GM19452 (cell line): ENCODE results near the gene RAI14.
A peak's percentile ranks its signal among the peaks of the same experiment; 100 is the strongest.
"Not testable (repeated sequence)": the region's sequence is repeated elsewhere in the genome, so short reads cannot be mapped to it uniquely, and the experiment has no call there.

Experiments
- ATAC-seq: cut with Tn5 transposase; IDR thresholded peaks from one replicate; pipeline ENCODE4 v1.9.1; 2021; ENCODE audit not compliant: unreplicated experiment

The RAI14 gene

DNA sequence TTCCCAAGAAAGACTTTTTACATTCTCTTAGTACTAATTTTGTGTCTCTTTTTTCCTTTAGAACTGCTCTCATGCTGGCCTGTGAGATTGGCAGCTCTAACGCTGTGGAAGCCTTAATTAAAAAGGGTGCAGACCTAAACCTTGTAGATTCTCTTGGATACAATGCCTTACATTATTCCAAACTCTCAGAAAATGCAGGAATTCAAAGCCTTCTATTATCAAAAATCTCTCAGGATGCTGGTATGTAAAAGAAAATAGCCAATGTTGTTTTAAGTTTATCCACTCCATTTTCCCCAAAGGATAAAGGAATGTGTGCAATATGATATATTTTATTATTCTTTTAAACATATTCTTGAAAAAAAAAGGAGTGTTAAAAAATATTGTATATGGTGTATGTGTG is 155.6 kb downstream of the RAI14 start:
- ATAC-seq = no peak

DNA sequence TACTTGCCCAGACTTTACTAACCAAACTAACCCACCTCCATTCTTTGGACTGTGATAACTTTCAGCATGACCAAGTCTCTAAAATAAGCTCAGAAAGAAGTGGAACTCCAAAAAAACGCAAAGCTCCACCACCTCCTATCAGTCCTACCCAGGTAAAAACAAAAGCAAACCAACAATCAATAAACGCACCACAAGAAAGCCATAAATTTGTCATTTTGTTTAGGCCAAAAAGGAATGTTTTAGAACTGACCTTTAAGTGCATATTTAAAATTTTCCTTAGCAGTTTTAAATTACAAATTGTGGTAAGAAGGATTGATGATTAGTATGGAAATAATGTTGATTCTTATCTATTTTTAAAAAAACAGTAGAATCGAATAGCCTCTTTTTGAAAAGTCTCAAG is 157.4 kb downstream of the RAI14 start:
- no peak for ATAC-seq

DNA sequence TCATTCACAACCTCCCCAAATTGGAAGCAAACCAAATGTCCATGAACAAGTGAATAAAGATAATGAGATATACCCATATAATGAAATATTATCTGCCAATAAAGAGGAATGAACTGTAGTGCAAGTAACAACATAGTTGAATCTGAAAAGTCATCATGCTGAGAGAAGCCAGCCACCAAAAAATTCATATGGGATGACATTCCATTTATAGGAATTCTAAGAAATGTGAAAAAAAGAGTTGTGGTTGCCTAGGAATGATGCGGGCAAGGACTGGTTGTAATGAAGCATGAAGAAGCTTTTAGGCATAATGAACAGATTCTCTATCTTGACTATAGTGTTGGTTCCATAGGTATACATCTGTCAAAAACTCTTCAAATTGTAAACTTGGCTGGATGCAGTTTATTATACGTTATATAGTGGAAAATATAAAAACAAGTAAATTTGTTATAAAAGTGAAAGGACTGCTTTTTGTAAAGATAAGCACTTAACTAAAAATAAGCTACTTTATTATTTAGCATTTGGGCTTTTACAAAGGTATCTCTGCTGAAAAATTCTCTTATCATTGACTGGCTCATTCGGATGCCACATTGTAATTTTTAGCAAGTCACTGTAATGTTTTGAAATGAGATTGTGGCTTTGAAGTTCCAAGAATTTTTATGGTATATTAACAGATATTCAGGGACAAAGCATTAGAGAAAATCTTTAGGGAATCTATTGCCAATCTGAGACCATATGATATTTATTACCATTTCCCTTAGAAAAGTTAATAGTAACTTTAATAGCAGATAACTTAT is 161.6 kb downstream of the RAI14 start:
- ATAC-seq = no peak

DNA sequence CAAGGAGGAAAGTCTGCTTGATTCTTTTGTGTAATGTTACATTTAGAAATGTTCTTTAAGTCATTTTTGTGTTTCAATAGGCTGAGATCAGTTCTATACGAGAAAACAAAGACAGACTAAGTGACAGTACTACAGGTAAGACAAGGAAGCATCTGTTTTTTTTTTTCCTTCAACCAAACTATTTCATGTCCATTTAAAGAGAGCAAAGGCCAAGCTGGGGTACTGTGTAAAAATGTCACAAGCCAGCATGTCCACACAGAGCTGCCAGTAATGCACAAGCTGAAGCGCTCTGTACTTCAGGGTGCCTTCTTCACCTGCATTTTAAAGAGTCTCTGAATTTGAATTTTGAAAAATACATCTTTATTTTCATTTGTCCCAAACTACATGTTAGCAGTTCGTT is 162.6 kb downstream of the RAI14 start:
- no peak for ATAC-seq

DNA sequence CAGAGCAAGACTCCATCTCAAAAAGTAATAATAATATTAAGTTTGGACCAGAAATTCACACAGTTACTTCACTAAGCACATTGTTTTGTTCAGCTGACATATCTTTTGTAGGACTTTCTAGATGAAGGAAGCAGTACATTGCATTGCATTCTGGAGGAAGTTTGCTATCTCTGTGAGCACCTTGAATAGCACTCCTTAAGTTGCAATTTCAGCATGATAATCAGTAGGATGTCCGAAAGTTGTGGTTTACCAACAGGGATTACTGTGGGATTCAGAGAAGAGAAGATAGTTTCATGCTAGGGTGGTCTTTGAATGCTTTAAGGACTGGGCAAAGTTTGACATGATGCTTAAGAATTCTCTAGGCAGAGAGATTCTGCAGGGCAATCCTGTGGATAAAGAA is 164.5 kb downstream of the RAI14 start:
- ATAC-seq = no peak

DNA sequence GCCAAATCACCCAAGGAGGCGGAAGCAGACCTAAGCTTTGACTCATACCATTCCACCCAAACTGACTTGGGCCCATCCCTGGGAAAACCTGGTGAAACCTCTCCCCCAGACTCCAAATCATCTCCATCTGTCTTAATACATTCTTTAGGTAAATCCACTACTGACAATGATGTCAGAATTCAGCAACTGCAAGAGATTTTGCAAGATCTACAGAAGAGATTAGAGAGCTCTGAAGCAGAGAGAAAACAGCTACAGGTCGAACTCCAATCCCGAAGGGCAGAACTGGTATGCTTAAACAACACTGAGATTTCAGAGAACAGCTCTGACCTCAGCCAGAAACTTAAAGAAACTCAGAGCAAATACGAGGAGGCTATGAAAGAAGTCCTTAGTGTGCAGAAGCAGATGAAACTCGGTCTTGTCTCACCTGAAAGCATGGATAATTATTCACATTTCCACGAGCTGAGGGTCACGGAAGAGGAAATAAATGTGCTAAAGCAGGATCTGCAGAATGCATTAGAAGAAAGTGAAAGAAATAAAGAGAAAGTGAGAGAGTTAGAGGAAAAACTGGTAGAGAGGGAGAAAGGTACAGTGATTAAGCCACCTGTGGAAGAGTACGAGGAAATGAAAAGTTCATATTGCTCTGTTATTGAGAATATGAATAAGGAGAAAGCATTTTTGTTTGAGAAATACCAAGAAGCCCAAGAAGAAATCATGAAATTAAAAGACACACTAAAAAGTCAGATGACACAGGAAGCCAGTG is 167.0 kb downstream of the RAI14 start:
- no peak for ATAC-seq

DNA sequence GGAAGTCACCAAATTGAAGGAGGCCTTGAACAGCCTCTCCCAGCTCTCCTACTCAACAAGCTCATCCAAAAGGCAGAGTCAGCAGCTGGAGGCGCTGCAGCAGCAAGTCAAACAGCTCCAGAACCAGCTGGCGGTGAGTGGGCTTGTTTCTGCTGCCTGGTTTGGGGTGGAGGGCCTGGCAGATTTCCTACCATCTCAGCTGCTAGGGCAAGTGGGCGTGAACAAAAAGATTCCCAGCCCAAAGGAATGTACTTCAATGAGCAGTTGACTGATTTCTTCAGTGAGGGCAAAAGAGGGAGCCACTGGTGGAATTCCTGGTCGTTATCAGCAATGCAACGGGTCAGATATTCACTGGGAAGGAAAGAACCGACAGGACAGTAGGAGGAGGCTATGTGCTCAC is 170.2 kb downstream of the RAI14 start:
- no peak for ATAC-seq

DNA sequence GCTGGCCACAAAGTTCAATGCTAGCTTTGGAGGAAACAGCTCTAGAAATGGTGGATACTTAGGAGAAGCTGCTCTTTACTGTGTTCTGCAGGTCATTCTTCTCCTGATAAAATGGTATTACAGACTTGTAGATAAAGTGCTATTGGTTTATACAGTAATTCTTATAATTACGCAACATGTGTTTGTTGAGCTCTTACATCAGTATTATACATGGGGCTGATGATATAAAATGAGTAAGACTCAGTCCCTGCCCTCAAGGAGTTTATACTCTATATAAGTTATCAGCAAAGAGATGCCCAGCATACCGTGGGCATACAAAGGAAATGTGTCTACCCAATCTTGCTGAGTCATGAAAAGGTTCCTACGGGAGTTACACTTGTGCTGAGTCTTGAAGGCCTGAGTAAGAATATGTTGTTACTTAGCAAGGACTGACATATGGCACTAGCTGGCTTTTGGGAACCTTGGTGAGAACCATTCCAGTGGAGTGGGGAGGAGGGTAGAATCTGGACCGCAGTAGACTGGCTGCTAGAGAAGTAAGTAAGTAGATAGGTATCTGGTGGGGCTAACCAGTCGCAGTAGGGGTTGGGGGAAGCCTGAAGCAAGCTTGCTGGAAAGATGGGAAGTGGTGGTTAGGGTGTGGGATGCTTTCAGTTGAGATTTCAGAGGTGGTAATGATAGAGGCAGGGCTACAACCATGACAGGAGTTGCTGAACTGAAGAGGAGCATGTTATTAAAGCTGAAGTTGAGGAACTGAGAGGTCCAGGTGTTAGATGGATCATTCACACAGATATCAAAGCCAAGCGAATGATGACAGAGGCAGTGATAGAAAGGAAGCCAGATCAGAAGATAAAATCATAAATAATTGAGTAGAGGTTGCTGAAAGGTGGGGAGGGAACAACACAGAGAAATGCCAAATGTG is 171.7 kb downstream of the RAI14 start:
- ATAC-seq = no peak

DNA sequence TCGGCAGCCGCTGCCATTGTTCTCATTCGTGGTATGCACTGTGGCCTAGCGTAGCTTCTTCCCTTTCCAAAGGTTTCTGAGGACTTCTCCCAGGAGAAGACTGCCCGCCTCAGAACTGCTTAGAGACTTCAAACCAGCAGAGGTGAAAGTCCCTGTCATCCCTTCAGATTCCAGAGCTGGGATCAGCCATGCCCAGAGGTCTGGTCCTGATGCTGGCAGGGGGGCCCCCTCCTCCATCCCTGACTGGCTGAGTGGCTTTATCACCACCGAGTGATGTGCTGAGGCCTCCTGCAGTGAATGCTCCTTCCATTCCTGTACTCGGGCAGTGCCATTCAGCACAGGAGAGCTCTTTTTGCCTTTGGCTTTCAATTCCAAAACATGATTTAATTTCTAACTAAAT is 174.7 kb downstream of the RAI14 start:
- ATAC-seq = not testable (repeated sequence)

DNA sequence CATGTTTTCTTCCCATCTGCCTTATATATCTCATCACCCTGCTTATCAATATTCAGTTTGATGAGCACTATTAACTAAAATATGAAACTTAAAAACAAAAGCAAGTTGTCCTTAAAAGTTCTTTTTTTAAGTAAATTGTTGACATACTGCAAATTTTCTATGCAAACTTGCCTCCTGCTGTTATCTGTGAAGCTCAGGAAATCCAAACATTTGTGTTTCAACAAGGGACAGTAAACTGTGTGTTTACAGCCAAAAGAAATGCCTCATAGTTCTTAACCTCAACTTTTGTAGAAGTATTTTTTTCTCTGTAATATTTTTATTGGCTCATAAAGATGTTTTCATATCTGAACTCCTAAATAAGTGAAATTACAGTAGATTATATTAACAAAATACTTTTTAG is 175.2 kb downstream of the RAI14 start:
- no peak for ATAC-seq

DNA sequence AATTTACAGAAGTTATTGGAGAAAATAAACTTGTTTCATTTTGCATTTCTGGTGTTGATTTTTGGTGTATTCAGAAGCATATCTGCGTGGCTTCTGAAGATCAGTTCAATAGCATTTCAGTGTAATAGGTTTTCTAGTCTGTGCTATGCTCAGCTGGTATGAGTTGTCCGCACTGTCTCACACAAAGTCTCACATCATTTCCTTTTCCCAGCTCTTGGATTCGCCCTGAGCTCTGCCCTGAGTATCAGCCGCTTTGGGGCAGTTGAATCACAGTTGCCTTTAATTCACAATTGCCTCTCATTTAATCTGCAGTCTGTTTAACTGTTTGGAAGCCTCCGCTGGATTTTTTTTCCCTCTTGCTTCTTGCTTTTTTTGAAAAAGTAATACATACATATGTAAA is 176.4 kb downstream of the RAI14 start:
- no peak for ATAC-seq

DNA sequence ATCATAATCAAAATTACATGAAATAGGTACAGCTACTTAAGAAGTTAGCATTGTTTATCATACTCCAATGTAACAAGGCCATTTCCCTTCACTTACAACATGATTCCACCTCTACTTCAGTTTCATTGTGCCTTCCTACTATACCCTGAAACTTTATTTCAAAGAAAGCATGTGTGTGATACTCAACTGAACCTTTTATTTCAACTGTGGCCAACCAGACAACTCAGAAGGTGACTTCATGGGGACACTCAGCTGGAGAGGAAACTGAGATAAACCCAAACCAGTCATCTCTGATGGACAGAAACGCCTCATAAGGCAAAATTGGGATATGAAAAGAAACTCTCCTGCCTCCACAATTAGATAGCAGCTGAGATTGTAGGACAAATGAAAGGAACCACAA is 177.0 kb downstream of the RAI14 start:
- no peak for ATAC-seq

DNA sequence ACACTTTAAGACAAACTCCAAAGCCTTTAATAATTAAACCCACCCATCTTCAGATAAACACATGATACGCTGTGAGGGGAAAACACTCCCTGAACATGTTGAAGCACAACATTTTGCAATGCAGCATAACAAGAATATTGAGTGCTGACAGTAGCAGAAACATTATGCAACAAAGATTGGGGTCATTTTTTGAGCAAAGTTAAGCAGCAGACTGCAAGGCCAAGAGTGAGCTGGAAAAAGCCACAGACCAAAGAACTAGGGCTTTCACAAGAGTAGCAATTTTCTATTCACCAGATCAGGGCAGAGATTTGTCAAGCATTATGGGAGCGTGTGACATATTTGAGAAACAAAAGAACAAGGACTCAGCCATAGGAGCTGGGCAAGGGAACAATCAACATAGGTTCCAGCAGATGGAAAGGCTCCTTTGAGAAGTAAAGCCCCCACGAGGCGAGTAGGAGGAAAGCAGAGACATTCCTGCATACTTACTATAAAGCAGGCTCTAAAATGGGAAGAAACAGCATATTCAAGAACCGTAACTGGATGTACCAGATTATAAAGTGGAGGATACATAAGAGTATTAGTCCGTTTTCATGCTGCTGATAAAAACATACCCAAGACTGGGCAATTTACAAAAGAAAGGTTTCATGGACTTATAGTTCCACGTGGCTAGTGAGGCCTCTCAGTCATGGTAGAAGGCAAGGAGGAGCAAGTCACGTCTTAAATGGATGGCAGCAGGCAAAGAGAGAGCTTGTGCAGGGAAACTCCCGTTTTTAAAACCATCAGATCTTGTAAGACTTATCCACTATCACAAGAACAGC is 178.1 kb downstream of the RAI14 start:
- ATAC-seq = no peak

DNA sequence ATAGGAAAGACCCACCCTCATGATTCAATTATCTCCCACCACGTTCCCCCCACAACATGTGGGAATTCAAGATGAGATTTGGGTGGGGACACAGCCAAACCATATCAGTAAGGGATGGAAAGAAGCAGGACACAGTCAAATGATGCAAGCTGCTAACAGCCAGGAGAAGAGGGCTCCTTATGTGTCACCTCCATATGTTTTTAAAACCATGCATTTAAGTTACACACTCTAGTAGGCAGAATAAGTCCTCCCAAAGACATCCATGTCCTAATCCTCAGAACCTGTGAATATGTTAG is 178.6 kb downstream of the RAI14 start:
- ATAC-seq = no peak

DNA sequence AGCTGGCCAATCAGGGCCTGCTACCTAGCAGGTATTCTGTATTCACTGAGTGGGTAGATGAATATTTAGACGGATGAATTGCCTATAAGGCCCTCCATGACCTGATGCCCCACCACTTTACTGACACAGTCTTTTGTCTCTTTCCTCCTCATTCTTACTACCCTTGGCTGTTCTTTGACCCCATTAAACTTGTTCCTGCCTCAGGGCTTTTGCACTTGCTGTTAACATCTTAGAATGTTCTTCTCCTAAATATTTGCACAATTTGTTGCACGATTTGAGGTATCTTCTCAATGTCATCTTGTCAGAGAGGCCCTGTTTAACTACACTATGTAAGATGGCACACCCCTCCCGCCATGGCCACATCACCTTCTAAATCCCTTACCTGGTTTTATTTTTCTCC is 179.5 kb downstream of the RAI14 start:
- no peak for ATAC-seq

DNA sequence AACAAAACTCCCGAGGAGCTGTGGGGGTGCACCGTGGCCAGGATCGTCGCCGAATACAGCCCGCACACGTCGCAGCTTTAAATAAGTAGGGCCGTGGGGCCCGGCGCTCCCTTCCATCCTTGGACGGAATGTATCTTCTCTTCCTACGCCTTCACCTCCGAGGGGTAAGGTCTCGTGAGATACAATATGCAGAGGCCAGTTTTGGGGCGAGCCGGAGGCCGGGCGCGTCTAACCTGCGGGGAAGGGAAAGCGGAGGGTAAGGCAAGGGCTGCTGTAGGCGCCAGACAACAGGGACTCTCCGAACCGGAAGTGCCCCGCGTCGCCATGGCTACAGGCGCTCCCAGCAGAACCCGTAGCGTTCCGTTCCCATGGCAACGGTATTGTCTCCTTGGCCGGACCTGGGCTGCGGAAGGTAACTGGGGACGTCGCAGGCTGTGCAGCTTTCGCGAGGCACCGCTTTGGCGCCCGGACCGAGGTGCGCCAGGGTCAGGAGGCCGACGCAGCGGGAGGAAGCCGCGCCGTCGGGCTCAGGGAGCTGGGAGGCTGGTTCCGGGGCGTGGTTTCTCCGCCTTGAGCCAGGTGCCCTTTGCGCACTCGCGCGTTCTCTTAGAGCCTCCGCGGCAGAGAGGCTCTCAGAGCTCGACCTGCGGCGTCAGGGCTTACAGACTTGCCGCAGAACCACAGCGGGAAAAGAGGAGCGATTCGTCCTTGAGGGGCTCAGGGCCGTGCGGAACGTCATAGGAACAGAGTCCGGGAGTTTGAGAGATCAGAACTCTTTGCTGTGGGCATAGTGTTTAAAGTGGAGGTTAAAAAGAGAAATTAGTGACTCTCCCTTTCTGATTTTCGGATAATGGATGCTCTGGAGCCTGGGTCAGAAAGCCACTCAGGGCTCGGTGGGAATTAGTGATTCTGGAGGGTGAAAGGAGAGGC is 182.9 kb downstream of the RAI14 start, which contains the start of gene TTC23L:
TSS of gene TTC23L (plus strand) at position 380 of the 930 bp plus-strand sequence. CDS start 1,508 bp downstream, outside the sequence.
- ATAC-seq = peak; percentile 98

DNA sequence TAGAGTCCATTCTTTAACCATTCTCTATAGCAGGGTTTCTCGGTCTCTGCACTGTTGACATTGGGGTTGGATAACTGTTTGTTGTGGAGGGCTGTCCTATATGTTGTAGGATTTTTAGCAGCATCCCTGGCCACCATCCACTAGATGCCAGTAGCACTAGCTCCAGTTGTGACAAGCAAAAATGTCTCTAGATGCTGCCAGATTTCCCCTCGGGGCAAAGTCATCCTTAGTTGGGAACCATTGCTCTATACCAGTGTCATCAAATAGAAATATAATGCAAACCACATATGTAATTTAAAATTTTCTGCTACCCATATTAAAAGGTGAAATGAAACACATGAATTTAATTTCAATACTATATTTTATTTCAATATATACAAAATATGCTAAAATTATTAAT is 185.7 kb downstream of the RAI14 start:
- no peak for ATAC-seq

DNA sequence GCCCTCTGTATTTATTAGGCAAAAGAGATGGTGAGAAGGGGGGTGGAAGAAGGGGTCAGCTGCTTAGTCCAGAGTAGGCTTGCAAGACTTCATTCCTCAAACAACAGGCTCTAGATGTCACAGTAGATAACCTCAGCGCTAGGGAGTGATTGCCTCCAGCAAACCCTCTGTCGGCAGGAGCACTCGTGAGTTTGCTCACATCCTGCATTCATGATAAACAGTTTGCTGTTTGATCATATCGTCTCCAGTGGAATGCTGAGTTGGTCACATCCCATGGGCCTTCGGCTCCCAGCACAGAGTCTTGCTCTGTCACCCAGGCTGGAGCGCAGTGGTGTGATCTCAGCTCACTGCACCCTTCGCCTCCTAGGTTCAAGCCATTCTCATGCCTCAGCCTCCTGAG is 186.4 kb downstream of the RAI14 start:
- no peak for ATAC-seq

DNA sequence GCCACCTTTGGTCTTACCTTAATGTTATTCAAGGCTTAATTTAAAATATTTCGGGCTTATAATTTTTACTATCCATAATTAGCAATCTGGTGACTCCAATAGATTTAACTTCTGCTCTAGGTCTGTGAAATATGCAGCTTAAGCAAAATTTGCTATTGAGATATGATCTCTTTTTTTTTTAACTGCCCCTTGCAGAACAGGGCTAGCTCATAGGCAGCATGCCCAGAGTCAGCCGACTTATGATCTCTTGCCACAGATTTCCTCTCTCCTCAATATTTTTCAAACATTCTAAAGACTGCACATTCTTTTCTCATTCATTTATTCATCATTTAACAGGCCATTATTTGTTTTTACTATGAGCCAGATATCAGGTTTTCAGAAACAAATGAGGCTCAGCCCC is 187.4 kb downstream of the RAI14 start:
- ATAC-seq = no peak

DNA sequence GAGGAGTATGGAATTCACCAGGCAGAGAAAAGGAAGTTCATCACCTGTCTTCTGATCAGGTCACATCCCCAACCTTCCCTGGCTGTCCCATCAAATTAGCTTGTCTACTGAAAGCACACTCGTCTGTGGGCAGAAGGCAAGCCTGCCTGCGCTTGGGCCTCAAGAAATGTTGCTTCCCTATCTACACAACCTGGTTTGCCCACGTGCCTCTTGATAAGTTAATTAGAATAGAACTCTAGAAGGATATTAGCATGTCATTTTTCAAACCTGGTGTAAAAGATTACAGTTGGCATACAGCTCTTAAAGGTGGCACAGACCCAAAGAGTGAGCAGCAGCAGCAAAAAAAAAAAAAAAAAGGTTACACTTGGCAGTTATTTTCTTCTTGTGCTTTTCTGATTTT is 188.0 kb downstream of the RAI14 start:
- no peak for ATAC-seq
